ENCODE measurements around the gene DUT. TPM values are rescaled to one million over a fixed set of nuclear protein-coding genes. Genes with fewer than 3 reads are reported as not detected.

The DUT gene
- total RNA-seq, 6 experiments from 2014 or later = 20.6 to 39.6 (median 34.2) TPM

- TF ChIP-seq CTCF (IDR thresholded peaks at IDR 0.05) (no peak), POLR2A (IDR thresholded peaks at IDR 0.05) (no peak)
- intact Hi-C loops (cut with DNase I) = no loop called here
Observed at GRCh38 chr15:48380198-48380597, 49.0 kb downstream of the DUT start.

GRCh38 chr15:48381861-48382260 is 50.6 kb downstream of the DUT start:
- ATAC-seq = no peak
- TF ChIP-seq POLR2A (IDR thresholded peaks at IDR 0.05) (no peak), CTCF (IDR thresholded peaks at IDR 0.05) (no peak)
- Histone ChIP-seq H3K4me3 (no peak overlapping the region), H3K36me3 (no peaks in the 10 kb centered on the region), H3K9me3 (no peaks in the 10 kb centered on the region), H3K27me3 (no peaks in the 10 kb centered on the region), H3K27ac (no peak overlapping the region), H3K4me1 (no peaks in the 10 kb centered on the region)
- intact Hi-C loops (cut with DNase I) = no loop called here
- no peak for DNase-seq
- 38% methylated on average over 4 of the region's 4 CpGs for WGBS (ENCODE audit: insufficient coverage, low coverage, low lambda C conversion rate, missing lambda C conversion rate)

More at GRCh38 chr15:48380198-48380597, 49.0 kb downstream of the DUT start:
- Histone ChIP-seq H3K27me3 (no peaks in the 10 kb centered on the region), H3K4me1 (no peaks in the 10 kb centered on the region), H3K27ac (no peak overlapping the region), H3K36me3 (no peaks in the 10 kb centered on the region), H3K4me3 (no peak overlapping the region), H3K9me3 (no peaks in the 10 kb centered on the region)
- WGBS (ENCODE audit: insufficient coverage, low coverage, low lambda C conversion rate, missing lambda C conversion rate) = 87% methylated on average over 4 of the region's 4 CpGs
- no peak for DNase-seq
- no peak for ATAC-seq

GRCh38 chr15:48383031-48383430 is 51.8 kb downstream of the DUT start:
- no peak overlapping the region for H3K27ac ChIP-seq
- H3K4me3 ChIP-seq = no peak overlapping the region
- intact Hi-C loops (cut with DNase I) = no loop called here
- H3K4me1 ChIP-seq = no peaks in the 10 kb centered on the region
- no peaks in the 10 kb centered on the region for H3K9me3 ChIP-seq
- no peak for TF ChIP-seq POLR2A (IDR thresholded peaks at IDR 0.05)
- TF ChIP-seq CTCF (IDR thresholded peaks at IDR 0.05) = no peak
- no peaks in the 10 kb centered on the region for H3K36me3 ChIP-seq
- no peaks in the 10 kb centered on the region for H3K27me3 ChIP-seq
- DNase-seq = no peak
- 77% methylated on average over 2 of the region's 2 CpGs for WGBS (ENCODE audit: insufficient coverage, low coverage, low lambda C conversion rate, missing lambda C conversion rate)
- ATAC-seq = no peak

GRCh38 chr15:48384616-48385015 is 53.4 kb downstream of the DUT start:
- no peak overlapping the region for H3K27ac ChIP-seq
- WGBS (ENCODE audit: insufficient coverage, low coverage, low lambda C conversion rate, missing lambda C conversion rate) = 89% methylated on average over 3 of the region's 3 CpGs
- TF ChIP-seq CTCF (IDR thresholded peaks at IDR 0.05) (no peak), POLR2A (IDR thresholded peaks at IDR 0.05) (no peak)
- intact Hi-C loops (cut with DNase I) = no loop called here
- H3K9me3 ChIP-seq = no peaks in the 10 kb centered on the region
- DNase-seq = no peak
- H3K36me3 ChIP-seq = no peaks in the 10 kb centered on the region
- no peak for ATAC-seq
- no peaks in the 10 kb centered on the region for H3K27me3 ChIP-seq
- H3K4me1 ChIP-seq = no peaks in the 10 kb centered on the region
- H3K4me3 ChIP-seq = no peak overlapping the region
